Smooth muscle cell of the brain vasculature (primary cell): ENCODE data around the gene FLNB.
"Not testable (repeated sequence)": the region's sequence is repeated elsewhere in the genome, so short reads cannot be mapped to it uniquely, and the experiment has no call there.

Experiments
- DNase-seq: peaks from one replicate; pipeline ENCODE4 v3.0.0-alpha.2; 2012; ENCODE audit warnings: low read depth, low spot score

The FLNB gene

DNA sequence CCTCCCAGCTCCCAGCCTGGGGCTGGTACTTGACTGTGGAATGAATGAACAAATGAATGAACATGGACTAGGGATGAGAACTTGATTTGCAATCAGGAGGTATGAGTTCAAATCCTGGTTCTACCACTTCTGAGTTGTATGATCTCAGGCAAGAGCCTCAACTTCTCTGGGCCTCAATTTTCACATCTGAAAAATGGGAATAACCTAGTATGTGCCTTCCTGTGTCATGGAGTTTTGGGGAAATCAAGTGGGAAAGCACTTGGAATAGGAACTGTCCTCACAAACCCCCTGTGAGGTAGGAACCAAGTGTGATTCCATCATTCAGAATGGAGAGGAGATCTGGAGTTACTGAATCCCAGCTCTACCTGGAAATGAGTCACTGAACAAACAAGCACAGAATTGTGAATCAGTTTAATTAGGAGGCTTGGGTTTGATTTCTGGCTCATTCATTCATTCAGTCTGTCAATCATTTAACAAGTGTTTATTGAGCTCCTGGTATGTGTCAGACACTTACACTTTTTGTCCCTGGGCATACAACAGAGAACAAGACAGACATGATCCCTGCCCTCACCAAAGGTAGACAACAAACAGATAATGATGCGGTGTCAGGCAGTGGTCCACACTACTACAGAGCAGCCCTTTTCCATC is 172.8 kb downstream of the FLNB start:
- no peak for DNase-seq

DNA sequence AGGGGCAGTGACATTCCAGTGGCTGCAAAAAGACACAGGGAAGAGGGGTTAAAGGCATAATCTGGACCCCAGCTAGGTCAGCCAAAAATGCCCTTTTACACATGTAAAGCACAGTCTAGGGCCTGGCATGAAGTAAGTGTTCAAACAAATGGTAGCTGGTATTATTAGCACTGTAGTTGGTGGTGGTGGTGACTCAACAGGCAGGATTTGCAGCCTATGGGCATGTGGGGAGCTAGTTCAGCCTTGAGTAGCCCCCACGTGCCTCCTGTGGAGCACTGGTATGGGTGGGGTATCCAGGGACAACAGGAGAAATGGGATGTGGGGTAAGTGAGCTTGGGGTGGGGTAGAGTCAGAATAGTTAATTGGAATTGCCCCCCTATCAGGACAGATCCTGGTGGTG is 175.0 kb downstream of the FLNB start:
- no peak for DNase-seq

DNA sequence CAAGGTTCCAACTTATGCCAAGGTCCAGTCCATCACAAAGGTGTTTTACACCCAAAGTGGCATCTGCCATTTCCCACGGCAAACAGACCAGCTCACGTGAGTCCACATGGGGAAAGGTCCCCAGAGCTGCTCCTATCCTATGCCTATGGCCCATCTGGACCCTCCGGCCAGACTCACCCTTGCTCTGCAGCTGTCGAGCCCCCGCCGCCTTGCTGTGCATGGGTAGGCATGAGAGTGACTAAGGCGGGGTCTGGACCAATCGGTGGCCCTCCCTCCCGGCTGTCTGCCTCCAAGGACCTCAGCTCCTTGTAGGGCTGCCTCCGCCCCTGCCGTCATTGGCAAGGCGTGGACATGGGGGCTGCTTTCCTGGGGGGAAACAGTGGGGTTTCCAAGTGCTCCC is 175.7 kb downstream of the FLNB start:
- DNase-seq = no peak

DNA sequence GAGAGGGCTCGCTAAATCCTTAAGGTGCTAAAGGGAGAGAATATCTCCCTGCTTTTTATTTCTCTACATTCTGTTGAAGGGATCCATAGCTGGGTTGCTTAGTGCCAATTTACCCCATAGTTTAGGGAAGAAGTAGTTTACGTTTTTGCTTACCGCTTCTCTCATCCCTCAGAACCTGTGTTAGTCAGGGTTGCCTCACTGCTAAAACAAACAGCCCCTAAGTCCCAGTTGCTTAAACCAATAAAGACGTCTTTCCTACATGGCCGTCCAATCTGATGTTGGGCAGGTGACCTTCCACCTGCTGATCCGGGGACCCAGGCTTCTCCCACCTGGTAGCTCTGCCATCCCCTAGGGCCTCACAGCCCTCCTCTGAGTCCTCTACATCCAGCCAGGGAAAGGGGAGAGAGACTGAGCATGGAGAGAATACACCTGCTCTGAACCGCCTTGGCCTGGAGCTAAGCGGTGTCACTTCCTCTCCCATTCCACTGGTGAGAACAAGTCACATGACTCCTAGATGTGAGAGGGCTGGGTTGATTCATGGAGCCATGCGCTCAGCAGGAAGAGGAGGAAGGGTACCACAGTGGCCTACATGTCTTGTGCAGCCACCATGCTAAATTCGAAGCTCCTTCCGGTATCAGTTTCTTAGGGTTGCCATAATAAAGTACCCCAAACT is 176.2 kb downstream of the FLNB start:
- DNase-seq = no peak

DNA sequence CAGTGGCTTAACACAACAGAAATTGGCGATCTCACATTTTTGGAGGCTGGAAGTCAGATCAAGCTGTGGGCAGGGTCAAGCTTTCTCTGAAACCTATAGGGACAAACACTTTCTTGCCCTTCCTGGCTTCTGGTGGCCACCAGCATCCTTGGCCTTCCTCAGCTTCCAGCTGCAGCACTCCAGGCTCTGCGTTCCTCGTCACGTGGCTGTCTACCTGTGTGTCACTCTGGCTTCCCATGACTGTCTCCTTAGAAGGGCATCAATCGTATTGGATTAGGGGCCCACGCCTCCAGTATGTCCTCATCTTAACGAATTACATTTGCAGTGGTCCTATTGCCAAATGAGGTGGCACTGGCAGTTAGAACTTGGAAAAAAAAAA is 176.7 kb downstream of the FLNB start:
- DNase-seq = no peak

DNA sequence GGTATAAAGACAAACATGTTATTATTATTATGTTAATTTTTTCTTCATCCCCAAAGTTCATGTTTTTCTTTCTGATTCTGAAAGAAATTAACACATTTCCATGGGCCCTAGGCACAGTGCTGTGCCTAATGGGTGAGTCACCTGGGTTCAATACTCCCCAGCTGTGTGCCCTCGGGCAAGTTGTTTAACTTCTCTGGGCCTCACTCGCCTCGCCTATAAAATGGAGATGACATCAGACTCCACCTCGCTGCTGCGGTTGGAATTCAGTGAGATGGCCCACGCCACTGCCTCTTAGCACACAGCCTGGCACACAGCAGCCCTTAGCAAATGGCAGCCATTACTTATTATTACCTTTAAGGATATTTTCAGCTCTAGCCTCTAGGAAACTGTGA is 179.9 kb downstream of the FLNB start:
- DNase-seq = no peak

DNA sequence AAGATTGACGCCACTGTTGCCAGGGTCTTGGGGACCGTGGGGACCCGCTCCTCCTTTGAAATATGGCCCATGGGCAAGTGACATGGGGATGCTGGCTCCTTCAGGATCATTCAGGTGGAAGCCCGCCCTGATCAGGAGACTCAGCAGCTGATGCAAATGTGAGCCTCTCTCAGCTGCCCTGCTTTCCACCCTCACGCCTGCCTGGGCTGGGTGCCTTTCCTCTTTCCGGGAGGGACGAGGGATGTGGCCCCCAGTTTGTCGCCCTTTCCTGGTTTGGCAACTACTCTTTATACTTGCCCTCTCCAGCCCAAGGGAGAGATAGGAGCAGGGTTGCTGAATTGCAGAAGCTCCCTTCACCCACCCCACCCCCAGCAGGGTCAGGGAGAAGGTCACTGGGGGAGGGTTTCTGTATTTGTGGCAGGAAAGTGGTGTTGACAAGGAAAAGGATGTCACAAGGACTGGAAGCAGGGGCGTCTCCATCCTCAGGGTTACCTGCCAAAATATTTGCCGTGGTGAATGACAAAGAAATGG is 180.8 kb downstream of the FLNB start:
- no peak for DNase-seq

DNA sequence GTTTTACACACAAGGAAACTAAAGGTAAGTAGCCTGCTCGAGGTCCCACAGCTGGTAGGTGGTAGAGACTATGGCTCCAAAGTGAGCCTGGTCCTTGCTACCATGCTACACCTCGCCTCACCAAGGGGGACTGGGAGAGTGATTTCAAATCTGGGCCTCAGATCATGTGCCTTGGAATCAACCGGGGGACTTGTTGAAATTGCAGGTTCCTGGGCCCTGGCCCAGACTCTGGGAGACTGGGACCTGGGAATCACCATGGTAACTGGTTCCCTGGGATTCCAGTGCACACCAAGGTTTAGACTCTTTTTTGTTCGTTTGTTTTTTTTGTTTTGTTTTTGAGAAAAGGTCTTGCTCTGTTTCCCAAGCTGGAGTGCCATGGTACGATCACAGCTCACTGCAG is 181.5 kb downstream of the FLNB start:
- DNase-seq = no peak

DNA sequence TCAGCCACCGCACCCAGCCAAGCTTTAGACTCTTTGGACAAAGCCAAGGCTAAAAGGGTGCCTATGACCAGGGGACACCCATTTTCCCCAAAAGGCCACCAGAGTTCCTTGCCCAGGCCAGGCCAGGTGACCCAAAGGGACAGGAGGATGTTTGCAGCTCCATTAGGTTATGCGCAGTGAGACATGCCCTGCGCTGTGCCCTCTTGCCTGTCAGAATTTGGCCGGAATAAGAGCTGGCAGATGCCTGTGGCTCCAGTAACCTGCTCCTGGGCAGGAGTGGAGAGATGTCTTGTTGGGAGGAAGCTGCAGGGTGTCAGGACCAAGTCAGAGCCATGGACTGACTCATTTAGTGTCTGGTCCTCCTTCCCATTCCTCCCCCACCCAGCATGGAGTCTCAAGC is 182.1 kb downstream of the FLNB start:
- DNase-seq = no peak

DNA sequence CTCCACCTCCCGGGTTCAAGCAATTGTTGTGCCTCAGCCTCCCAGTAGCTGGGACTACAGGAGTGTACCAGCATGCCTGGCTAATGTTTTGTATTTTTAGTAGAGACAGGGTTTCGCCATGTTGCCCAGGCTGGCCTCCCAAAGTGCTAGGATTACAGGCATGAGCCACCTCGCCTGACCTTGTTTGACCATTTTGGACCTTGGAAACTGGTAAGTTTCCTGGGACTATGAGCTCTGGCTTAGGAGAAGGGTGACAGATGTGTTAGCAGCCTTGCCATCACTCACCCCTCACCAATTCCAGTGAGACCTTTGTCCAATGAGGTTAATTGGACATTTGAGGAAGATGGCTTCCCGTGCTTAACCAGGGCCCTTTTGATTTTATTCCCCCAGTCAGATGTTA is 182.7 kb downstream of the FLNB start:
- DNase-seq = no peak

DNA sequence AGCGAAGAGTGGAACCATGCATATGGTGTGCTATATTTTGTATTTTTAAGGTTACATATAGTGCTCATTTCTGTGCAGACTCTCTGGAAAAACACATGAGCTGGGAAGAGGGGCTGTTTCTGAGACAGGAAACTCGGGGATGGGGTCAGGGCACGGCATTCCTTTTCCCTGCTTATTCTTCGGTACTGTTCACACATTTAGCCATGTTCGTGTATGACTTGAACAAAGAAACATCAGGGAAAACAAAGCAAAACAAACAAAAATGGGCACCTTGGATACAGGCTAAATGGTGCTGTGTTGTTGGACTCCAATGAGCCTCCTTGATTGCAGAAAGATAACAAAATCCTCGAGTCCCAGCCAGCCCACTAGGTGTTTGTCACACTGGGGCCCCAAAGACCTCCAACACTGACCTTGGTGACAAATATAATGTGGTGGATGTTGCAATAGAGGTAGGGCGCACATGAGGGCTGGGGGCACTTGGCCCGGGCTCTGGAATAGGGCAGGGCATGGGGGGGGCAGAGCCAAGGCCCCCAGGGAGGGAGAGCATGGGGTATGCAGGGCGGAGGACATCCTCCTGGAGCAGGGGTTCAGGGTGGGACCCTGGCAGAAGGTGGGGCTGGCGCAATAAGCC is 183.3 kb downstream of the FLNB start:
- DNase-seq = no peak

DNA sequence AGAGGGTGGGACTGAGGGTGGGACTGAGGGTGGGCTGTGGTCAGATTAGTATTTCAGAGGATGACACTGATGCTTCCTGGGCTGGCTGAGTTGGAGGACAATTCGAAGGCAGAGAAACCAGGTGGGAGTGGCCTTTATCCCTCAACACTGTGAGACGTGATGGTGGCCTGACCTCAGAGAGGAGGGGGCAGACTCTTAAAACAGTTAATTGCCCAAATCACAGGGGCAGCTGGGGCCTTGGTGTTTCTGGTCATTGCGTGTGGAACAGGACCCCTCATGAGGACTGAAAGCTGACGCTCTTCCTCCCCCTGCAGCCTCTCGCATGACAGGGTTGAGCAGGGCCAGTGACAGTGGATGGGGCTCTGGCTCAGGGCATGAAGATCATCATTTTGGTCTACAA is 183.8 kb downstream of the FLNB start:
- no peak for DNase-seq

DNA sequence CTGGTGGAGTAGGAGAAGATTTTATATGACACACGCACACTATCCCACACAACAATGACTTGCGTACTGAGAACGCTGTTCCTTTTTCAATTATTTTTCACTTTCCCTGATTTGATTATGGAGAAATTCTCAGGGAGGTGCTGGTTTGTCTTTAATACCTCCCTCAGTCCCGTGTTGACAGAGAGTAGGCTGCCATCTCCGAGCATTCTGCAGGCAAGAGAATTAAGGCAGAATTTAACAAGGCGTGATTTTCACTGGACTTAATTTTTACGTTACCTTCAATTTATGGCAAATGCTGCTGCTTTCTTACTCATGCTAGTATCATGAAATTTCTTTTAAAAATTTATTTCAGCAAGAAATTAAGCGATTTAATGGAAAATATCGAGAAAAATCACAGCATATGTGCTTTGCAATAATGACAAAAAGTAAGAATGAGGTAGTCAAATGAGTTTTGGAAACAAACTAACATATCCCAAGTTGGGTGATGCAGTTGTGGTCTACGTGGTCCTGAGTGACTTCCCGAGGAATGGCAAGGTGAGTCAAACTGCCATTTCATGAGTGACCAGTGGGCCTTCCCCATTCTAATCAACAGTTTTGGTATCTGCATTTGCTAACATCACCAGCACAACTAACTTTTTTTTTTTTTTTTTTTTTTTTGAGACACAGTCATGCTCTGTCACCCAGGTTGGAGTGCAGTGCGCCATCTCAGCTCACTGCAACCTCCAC is 185.6 kb downstream of the FLNB start:
- DNase-seq = no peak

DNA sequence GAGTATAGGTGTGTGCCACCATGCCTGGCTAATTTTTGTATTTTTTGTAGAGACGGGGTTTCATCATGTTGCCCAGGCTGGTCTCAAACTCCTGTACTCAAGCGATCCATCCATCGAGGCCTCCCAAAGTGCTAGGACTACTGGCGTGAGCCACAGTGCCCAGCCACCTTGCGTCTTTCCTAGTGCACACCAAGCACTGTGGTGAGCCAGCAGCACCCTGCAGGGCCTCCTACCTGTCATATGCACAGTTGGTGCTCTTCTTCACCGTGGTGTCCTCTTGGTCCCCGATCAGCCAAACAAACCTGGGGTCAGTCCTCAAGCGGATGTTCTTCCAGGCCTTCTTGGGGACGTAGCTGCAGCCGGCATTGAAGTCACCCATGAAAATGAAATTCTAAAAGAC is 189.4 kb downstream of the FLNB start:
- DNase-seq = no peak

DNA sequence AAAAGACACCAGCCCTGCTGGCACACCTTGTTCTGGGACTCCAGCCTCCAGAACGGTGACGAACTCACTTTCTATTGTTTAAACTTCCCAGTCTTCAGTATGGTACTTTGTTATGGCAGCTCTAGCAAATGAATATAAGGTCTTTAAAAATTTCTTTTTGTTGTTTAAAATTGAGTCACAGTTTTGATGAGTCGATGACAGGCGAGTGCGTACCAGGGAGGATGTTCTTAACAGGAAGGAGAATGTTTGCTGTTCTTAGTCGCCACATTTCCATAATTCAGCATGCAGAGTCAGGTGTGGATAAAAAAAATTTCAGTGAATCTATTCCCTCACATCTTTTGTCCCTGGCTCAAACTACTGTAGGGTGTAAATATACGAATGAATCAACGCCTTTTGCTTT is 190.1 kb downstream of the FLNB start:
- DNase-seq = no peak

DNA sequence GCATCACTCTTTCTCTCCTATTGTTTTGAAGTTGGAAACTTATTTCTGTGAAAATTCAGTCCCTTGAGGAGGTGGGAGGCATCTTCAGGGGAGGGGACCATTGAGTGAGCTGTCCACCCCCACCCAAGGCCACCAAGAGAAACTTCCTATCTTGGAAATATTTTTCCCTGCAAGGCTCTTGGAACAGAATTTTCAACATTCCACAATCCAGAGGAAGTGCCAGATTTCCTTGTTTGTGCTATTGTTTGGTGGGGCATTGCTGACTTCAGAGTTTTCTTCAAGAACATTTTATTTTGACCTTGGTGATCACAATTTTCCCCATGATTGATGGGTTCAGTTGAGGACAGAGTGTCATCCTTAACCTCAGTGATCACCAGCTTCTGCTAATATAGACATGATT is 190.6 kb downstream of the FLNB start:
- DNase-seq = no peak

DNA sequence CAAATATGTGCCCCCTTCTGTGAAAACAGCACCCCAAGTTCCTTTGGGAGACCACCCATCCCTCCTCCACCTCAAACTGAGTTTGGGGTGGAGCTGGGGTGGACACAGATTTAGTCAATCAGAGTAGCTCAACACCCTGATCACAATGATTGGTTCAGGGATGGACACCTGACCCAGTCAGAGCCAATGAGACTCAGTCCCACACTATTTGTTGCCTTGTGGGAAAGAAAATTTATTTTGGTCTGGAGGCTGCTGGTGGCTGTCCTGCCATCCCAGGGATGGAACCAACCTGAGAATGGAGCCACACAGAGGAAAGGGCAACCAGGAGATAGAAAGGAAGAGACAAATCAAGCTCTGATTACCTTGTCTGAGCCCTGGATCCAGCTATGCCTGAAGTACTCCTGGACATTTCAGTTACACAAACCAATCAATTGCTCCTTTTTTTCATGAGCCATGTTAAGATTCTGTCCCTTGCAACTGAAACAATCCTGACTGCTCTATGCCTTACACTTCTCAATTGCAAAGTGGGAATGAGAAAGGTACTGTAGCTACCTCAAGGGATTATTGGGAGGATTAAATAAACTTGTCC is 192.0 kb downstream of the FLNB start:
- no peak for DNase-seq

DNA sequence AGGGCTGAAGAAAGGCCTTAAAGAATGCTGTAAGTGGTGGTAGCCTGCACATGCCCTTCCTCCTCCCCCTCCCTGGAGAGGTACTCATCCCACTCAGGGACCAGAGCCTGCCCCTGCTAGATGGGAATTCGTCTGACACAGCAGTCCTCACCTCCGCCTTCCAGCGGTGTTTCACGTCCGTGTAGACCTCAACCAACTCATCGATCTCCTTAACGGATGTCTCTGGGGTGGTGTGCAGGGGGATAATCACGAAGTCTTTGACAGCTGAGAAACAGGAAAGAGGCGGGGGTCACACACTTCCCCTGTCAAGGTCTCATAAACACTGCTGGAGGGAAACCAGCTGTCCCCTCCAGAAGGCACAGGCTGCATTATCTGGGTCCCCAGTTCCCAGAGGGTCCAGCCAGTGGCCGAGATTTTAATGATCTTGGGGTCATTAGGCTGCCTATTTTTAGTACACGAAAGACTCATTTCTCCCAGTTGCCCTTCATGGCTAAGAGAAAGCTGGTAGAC is 192.7 kb downstream of the FLNB start:
- DNase-seq = no peak

DNA sequence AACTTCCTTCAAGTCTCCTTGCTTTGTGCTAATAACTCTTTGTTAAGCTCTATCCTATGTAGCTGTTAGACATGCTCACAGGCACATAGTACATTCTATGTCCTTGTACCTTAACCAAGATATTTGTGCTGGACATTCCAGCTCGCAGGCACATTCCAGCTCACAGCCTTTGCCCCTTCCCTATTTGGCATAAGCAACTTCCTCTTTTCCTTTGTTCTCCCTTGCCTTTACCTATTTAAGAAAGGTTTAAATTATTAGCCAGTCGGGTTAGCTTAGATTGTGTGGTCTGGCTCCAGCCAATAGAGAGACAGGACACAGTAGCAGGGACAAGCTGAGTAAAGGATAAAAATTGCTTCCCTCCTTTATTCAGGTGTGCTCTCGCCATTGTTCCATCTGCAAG is 193.2 kb downstream of the FLNB start:
- DNase-seq = not testable (repeated sequence)

DNA sequence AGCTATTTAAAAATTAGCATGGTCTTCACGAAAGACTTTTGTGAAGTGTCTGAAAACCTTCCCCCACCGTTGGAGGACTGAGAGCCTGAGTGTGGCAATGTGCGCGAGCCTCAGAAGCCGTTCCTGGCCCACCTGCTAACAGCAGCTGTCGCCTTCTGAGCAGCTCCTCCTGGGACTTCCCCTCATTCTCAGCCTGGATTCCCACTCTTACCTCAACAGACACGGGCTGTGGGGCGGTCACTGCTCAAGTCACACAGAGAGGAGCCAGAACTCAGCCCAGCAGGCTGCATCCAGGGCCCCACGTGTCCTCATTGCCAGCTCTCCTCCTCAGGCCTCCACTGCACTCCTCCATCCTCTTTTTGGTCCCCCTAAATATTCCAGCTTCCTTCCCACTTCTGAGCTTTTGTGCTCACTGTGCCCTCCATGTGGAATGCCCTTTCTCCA is 194.7 kb downstream of the FLNB start:
- no peak for DNase-seq

DNA sequence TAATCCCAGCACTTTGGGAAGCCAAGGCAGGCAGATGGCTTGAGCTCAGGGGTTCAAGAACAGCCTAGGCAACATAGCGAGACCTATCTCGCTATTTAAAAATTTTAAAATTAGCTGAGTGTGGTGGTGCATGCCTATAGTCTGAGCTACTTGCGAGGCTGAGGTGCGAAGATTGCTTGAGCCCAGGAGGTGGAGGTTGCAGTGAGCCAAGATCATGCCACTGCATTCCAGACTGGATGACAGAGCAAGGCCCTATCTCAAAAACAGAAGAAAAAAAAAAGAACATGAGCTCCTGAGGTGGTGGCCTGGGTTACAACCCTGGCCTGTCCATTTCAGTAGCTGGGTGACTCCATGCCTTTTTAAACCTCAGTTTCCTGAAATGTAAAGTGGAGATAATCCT is 195.3 kb downstream of the FLNB start:
- no peak for DNase-seq

DNA sequence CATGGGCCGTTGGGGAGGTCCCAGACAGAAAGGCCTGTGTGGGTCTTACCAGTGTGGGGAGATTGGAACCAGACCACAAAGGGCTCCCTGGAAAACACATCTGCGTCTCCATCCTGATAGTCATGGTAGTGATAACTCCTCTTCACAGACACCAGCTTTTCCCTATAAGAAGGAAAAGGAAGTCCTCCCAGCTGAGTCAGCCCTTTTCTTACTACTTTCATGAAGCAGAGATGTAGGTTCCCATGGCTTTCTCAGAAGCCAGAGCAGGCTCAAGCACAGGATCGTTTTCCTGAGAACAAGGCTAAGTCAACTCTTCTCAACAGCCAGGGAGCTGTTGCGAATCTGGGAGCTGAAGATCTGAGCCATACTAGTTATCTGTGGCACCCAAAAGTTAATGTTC is 196.5 kb downstream of the FLNB start:
- DNase-seq = no peak
